Activated T-cell treated with anti-CD3 and anti-CD28 coated beads, Interleukin-2, amount 50 U/mL, for 24 hours (primary cell): Measurements from ENCODE around the gene BLVRB.

ENCODE experiments used
- DNase-seq: peaks from one replicate; pipeline ENCODE4 v3.0.0-alpha.2; 2020
- H3K27ac Mint-ChIP-seq: 2 replicates; pipeline ENCODE4 v1.8.0; 2020; ENCODE audit warnings: mild to moderate bottlenecking, mixed read lengths
- H3K27me3 Mint-ChIP-seq: 2 replicates; pipeline ENCODE4 v1.8.0; 2020; ENCODE audit warnings: mixed read lengths
- H3K36me3 Mint-ChIP-seq: 2 replicates; pipeline ENCODE4 v1.8.0; 2020; ENCODE audit warnings: low read depth, mixed read lengths
- H3K4me1 Mint-ChIP-seq: 2 replicates; pipeline ENCODE4 v1.8.0; 2020; ENCODE audit warnings: low read depth, mixed read lengths
- H3K4me3 Mint-ChIP-seq: 2 replicates; pipeline ENCODE4 v1.8.0; 2020; ENCODE audit warnings: mild to moderate bottlenecking, moderate library complexity, mixed read lengths
- H3K9me3 Mint-ChIP-seq: 2 replicates; pipeline ENCODE4 v1.8.0; 2020; ENCODE audit warnings: mixed read lengths

The BLVRB gene

DNA sequence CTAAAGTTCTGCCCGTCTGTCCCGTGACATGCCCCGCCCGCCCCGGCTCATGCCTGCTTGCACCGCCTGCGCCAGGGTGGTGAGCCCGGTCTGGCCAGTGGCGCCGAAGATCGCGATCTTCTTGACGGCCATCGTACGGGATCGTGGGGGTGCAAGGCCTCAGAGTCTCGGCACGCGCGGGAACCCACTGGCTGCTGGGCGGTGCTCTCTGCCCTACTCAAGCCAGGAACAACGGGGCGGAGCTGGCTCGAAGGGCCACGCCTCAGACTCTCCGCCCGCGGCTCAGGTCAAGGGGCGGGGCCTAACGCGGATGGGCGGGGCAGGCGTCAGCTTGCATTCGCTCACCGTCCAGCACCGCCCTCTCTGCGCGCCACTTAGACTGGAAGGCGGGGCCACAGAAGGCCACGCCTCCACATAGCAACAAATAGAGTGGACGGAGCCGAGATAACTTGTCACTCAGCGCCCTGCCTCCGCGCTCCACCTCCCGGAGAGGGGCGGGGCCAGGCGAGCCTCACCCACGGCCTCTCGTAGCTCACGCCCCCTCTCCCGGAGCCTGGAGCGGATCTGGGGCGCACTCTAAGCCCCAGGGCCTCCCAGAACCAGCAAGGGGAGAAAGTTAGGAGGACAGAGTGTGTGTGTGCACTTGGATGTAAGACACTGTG, at the start of gene BLVRB:
TSS of gene BLVRB (minus strand) at position 189 of the 662 bp plus-strand sequence. CDS start at position 132, 57 bp downstream.
- H3K27ac Mint-ChIP-seq: peak within 1 kb of the TSS; percentile 94
- H3K36me3 Mint-ChIP-seq: peaks cover 3% of the 10 kb centered on the region
- peak; percentile 100 for DNase-seq
- H3K9me3 Mint-ChIP-seq: no peaks in the 10 kb centered on the region
- peaks cover 34% of the 10 kb centered on the region for H3K4me1 Mint-ChIP-seq
- peak within 1 kb of the TSS; percentile 78 for H3K4me3 Mint-ChIP-seq
- H3K27me3 Mint-ChIP-seq: peaks cover 12% of the 10 kb centered on the region

DNA sequence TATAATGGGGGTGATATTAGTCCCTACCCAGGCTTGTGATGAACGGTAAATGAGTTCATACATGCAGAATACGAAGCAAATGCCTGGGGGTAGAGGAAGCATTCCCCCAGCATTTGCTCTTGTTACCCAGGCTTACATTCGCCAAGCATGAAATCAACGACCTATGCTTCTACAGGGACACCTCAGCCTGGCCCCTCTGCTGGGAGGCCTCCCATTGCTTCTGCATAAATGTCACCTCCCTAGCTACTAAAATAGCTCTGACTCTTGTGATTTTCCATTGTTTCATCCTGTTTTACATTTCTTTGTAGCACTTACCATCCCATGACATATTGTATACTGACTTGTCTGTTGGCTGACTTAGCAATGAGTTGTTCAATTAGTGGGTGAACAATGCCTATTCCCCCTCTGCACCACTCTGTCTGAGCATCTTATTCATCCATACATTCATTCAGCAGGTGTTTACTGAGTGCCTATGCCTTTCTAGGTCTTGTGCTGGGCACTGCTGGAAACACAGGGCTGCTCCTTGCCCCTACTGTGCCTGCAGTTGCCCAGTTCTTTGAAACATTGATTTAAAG, 48.3 kb upstream of the BLVRB start:
- H3K36me3 Mint-ChIP-seq: no peaks in the 10 kb centered on the region
- DNase-seq: no peak
- no peak overlapping the region for H3K27ac Mint-ChIP-seq
- no peaks in the 10 kb centered on the region for H3K9me3 Mint-ChIP-seq
- H3K27me3 Mint-ChIP-seq: peaks cover 58% of the 10 kb centered on the region
- H3K4me3 Mint-ChIP-seq: no peak overlapping the region
- H3K4me1 Mint-ChIP-seq: peaks cover 12% of the 10 kb centered on the region

DNA sequence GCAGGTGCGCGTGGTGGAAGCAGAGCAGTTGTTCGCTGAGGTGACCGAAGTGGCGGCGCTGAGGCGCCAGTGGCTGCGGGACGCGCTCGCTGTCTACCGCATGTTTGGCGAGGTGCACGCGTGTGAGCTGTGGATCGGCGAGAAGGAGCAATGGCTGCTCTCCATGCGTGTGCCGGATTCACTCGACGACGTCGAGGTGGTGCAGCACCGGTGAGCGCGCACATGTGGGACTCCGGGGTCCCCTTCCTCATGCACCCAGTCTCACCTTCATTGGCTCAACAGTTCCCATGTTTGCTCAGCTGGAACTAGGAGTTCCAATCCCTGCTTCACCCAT, 47.8 kb upstream of the BLVRB start:
- Mint-ChIP-seq H3K4me3 (no peak overlapping the region), H3K9me3 (no peaks in the 10 kb centered on the region), H3K27ac (no peak overlapping the region), H3K27me3 (peaks cover 62% of the 10 kb centered on the region), H3K4me1 (peaks cover 12% of the 10 kb centered on the region), H3K36me3 (no peaks in the 10 kb centered on the region)
- no peak for DNase-seq

DNA sequence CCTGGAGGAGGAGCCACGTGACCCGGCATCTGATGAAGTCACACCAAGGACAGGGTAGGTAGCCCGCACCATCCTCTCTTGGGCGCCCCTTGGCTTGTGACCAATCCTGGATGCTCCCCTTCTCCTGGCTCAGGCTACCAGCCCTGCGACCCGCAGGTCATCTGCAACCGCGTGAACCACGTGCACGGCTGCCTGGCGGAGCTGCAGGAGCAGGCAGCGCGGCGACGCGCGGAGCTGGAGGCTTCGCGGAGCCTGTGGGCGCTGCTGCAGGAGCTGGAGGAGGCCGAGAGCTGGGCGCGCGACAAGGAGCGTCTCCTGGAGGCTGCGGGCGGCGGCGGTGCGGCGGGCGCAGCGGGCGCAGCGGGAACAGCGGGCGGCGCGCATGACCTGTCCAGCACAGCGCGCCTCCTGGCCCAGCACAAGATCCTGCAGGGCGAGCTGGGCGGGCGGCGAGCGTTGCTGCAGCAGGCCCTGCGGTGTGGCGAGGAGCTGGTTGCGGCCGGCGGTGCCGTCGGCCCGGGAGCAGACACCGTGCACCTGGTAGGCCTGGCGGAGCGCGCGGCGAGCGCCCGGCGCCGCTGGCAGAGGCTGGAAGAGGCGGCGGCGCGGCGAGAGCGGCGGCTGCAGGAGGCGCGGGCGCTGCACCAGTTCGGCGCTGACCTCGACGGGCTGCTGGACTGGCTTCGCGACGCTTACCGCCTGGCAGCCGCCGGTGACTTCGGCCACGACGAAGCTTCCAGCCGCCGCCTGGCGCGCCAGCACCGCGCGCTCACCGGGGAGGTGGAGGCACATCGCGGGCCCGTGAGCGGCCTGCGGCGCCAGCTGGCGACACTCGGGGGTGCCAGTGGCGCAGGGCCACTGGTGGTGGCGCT, 47.2 kb upstream of the BLVRB start:
- no peak overlapping the region for H3K4me3 Mint-ChIP-seq
- no peak for DNase-seq
- no peaks in the 10 kb centered on the region for H3K9me3 Mint-ChIP-seq
- peaks cover 60% of the 10 kb centered on the region for H3K27me3 Mint-ChIP-seq
- peaks cover 12% of the 10 kb centered on the region for H3K4me1 Mint-ChIP-seq
- H3K36me3 Mint-ChIP-seq: no peaks in the 10 kb centered on the region
- H3K27ac Mint-ChIP-seq: no peak overlapping the region

DNA sequence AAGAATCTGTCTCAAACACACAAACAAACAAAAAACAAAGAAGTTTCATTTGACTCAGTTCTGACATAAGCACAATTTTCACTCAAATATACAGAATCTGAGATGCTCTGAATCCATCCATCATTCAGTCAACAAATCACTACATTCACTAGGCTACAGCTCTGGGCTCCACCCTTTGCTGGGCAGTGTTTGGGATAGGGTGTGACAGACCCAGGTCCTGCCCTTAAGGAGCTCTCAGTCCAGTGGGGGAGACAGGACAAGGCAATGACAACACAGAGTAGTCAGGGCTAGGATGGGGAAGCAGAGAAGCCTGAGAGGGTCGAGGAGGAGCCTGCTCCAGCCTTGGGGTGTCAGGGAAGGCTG, 46.5 kb upstream of the BLVRB start:
- Mint-ChIP-seq H3K4me1 (peaks cover 12% of the 10 kb centered on the region), H3K27me3 (peaks cover 56% of the 10 kb centered on the region), H3K27ac (no peak overlapping the region)

DNA sequence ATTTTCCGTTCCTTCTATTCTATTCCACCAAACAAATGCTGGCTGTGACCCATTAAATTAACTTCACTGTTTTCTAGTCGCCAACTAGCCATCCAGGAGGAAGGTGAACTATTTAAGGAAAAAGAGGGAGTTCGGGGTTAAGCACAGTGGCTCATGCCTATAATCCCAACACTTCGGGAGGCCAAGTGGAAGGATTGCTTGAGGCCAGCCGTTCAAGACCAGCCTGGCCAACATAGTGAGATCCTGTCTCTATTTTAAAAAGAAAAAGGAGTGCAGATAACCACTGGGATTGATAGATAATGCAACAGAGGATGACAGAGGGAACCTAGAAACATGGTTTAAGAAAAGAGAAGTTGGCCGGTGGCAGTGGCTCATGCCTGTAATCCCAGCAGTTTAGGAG, 45.9 kb upstream of the BLVRB start:
- Mint-ChIP-seq H3K27ac (no peak overlapping the region), H3K36me3 (no peaks in the 10 kb centered on the region), H3K27me3 (peaks cover 56% of the 10 kb centered on the region), H3K4me1 (peaks cover 12% of the 10 kb centered on the region), H3K9me3 (no peaks in the 10 kb centered on the region), H3K4me3 (no peak overlapping the region)
- DNase-seq: no peak

More for the DNA sequence above, 46.5 kb upstream of the BLVRB start:
- H3K9me3 Mint-ChIP-seq: no peaks in the 10 kb centered on the region
- DNase-seq: no peak
- no peaks in the 10 kb centered on the region for H3K36me3 Mint-ChIP-seq
- no peak overlapping the region for H3K4me3 Mint-ChIP-seq

DNA sequence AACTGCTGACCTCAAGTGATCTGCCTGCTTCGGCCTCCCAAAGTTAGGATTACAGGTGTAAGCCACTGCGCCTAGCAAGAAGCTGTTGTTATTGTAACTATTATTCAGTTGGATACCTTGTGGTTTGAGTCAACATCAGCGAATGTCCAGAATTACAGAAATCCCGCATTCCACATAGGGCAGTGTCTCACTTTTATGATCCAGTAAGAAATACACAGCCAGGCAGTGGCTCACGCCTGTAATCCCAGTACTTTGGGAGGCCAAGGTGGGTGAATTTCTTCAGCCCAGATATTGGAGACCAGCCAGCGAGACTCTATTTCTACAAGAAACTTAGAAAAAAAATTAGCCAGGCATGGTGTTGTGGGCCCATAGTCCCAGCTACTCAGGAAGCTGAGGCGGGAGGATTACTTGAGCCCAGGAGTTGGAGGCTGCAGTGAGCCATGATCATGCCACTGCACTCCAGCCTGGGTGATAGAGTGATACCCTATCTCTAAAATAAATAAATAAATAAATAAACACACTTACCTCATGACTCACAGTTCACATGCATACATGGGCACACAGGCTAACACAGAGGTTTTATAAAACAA, 45.1 kb upstream of the BLVRB start:
- H3K9me3 Mint-ChIP-seq: no peaks in the 10 kb centered on the region
- peaks cover 55% of the 10 kb centered on the region for H3K27me3 Mint-ChIP-seq
- no peak for DNase-seq
- no peak overlapping the region for H3K27ac Mint-ChIP-seq
- H3K4me3 Mint-ChIP-seq: no peak overlapping the region
- peaks cover 12% of the 10 kb centered on the region for H3K4me1 Mint-ChIP-seq
- H3K36me3 Mint-ChIP-seq: no peaks in the 10 kb centered on the region

DNA sequence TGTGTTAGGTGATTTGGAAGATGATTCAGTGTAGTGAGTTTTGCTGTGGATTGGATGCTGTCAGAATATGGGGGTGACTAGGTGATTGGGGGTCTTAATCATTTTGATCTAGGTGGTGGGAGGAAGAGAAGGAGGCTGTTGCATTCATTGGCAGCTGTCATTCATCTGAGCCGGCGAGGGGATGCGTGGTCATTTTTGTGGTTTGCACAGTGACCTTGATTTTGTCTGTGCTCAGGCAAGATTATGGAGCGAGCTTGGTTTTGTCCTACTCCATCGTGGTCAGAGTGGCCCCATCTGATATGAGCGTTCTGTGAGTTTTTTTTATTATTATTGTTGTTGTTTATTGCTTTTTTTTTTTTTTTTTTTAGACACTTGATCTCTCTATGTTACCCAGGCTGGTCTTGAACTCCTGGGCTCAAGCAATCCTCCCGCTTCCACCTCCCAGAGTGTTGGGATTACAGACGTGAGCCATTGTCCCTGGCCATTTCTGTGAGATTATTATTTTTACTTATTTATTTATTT, 43.3 kb upstream of the BLVRB start:
- Mint-ChIP-seq H3K36me3 (no peaks in the 10 kb centered on the region), H3K4me1 (peaks cover 8% of the 10 kb centered on the region), H3K4me3 (no peak overlapping the region), H3K9me3 (no peaks in the 10 kb centered on the region), H3K27ac (no peak overlapping the region), H3K27me3 (peaks cover 41% of the 10 kb centered on the region)
- no peak for DNase-seq

DNA sequence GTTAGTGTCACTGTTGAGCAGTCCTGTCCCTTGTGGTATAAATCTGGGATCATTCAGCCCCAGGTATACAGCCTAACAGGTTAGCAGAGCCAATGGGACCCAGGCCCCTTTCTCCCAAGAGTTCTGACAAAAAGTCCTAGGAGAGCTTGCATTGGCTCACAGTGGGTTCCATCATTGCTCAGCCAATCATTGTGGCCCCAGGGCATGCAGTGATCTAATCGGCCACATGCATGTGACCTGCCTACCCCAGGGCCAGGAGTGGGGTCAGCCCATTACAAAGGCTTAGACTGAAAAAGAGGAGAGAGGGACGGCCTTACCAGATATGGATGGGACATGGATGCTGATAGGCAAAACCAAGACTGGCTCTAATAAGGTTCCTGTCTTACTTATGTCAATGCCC, 42.3 kb upstream of the BLVRB start:
- Mint-ChIP-seq H3K4me1 (peaks cover 5% of the 10 kb centered on the region), H3K27ac (no peak overlapping the region), H3K27me3 (peaks cover 34% of the 10 kb centered on the region), H3K9me3 (no peaks in the 10 kb centered on the region), H3K4me3 (no peak overlapping the region), H3K36me3 (no peaks in the 10 kb centered on the region)
- no peak for DNase-seq

DNA sequence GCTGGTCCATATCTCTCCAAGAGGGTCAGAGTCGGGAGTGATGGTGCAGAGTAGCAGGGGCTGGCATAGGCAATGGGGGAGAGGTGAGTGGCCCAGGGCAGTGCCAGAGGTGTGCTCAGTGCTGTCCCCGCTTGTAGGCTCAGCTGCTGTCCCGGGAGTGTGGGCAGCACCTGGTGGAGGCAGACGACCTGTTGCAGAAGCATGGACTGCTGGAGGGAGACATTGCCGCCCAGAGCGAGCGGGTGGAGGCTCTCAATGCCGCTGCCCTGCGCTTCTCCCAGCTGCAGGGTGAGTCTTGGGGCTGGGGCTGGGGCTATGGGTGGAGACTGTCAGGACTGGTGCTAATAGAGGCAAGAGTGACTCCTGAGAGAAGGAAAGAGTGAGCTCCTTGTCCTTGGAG, 40.6 kb upstream of the BLVRB start:
- peaks cover 19% of the 10 kb centered on the region for H3K27me3 Mint-ChIP-seq
- no peaks in the 10 kb centered on the region for H3K9me3 Mint-ChIP-seq
- no peaks in the 10 kb centered on the region for H3K36me3 Mint-ChIP-seq
- no peak overlapping the region for H3K4me3 Mint-ChIP-seq
- DNase-seq: no peak
- H3K4me1 Mint-ChIP-seq: no peaks in the 10 kb centered on the region
- H3K27ac Mint-ChIP-seq: no peak overlapping the region

DNA sequence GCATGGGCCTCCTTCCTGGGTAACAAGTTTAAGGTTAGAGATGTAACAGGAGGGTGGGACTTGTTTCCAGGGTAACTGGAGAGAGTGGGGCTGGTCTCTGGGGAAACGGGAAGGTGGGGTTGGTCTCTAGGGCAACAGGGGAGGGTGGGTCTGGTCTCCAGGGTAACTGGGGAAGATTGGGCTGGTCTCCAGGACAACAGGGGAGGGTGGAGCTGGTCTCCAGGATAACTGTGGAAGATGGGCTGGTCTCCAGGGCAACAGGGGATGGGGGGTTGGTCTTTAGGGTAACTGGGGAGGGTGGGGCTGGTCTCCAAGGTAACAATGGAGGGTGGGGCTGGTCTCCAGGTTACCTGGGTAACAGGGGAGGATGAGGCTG, 37.8 kb upstream of the BLVRB start:
- no peak overlapping the region for H3K27ac Mint-ChIP-seq
- H3K9me3 Mint-ChIP-seq: no peaks in the 10 kb centered on the region
- H3K27me3 Mint-ChIP-seq: no peaks in the 10 kb centered on the region
- no peak for DNase-seq
- H3K36me3 Mint-ChIP-seq: no peaks in the 10 kb centered on the region
- no peaks in the 10 kb centered on the region for H3K4me1 Mint-ChIP-seq
- H3K4me3 Mint-ChIP-seq: no peak overlapping the region

DNA sequence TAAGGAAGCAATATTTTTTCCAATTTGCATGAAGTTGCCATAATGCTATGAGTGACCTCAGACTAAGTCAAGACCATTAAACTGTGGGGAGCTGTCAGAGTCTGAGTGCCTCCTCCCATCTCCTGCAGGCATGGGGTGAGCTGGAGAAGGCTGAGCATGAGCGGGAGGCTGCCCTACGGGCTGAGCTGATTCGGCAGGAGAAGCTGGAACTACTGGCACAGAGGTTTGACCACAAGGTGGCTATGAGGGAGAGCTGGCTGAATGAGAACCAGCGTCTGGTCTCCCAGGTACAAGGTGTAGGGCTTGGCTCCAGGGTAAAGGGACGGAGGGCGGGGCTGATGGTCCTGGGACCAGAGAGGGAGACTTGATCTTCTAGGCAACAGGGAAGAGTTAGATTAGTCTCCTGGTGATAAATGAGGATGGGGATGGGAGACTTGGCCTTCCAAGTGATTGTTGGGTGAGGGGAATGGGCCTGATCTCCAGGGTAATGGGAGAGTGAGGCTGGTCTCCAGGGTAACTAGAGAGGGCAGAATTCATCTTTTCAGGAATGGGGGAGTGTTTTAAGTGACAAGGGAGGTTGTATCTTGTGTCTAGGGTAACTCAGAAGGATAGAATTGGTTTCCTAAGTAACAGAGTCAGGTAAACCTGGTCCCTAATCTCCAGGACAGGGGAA, 37.2 kb upstream of the BLVRB start:
- Mint-ChIP-seq H3K36me3 (no peaks in the 10 kb centered on the region), H3K9me3 (no peaks in the 10 kb centered on the region), H3K4me3 (no peak overlapping the region), H3K4me1 (no peaks in the 10 kb centered on the region), H3K27ac (no peak overlapping the region), H3K27me3 (no peaks in the 10 kb centered on the region)
- no peak for DNase-seq

DNA sequence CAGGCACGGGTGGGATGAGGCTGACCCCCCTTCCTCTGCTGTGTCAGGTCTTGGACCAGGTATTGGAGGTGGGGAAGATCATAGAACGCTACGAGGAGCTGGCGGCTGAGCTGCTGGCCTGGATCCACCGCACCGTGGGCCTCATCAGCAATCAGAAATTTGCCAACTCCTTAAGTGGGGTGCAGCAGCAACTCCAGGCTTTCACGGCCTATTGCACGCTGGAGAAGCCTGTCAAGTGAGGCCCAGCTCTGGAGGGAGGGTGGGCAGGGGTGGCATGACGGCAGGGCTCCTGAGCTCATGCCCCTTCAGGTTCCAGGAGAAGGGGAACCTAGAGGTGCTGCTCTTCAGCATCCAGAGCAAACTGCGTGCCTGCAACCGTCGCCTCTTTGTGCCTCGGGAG, 36.5 kb upstream of the BLVRB start:
- H3K4me3 Mint-ChIP-seq: no peak overlapping the region
- H3K4me1 Mint-ChIP-seq: no peaks in the 10 kb centered on the region
- DNase-seq: no peak
- peaks cover 2% of the 10 kb centered on the region for H3K36me3 Mint-ChIP-seq
- H3K27me3 Mint-ChIP-seq: no peaks in the 10 kb centered on the region
- no peaks in the 10 kb centered on the region for H3K9me3 Mint-ChIP-seq
- no peak overlapping the region for H3K27ac Mint-ChIP-seq

DNA sequence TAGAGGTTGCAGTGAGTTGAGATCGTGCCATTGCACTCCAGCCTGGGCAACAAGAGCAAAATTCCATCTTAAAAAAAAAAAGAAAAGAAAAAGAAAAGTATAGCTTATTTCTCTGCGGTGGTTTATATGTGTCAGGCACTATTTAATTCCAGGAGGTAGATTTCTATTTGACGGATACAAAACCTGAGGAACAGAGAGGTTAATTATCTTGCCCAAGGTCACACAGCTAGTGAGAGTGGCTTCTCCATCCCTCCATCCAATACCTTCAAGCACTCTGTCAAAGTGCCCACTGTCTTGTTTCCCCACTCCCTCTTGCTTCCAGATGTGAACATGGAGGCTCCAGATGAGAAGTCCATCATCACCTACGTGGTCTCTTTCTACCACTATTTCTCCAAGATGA, 36.1 kb upstream of the BLVRB start:
- Mint-ChIP-seq H3K9me3 (no peaks in the 10 kb centered on the region), H3K36me3 (peaks cover 2% of the 10 kb centered on the region), H3K4me1 (no peaks in the 10 kb centered on the region), H3K27me3 (no peaks in the 10 kb centered on the region), H3K27ac (no peak overlapping the region), H3K4me3 (no peak overlapping the region)
- no peak for DNase-seq
